BJ (cell line): ENCODE measurements around the gene STOML2. TPM values are rescaled to one million over a fixed set of nuclear protein-coding genes. Genes with fewer than 3 reads are reported as not detected.

Experiments
- CTCF ChIA-PET: fragments of 350-600 bp; formaldehyde crosslinking; extraction: SDS; loops from one replicate; lab custom pipeline; 2021; ENCODE audit warnings: antibody characterized with exemption, inconsistent platforms; lab: Yijun Ruan, JAX
- POLR2A ChIA-PET: fragments of 300-600 bp; sonication (Branson Sonifier 250); formaldehyde crosslinking; extraction: SDS; loops from one replicate; lab custom pipeline; 2021; ENCODE audit warnings: antibody characterized with exemption; lab: Charles Lee
- DNase-seq: peaks from one replicate; pipeline ENCODE4 v3.0.0-alpha.2; 2011; ENCODE audit warnings: low read depth
- H3K27me3 ChIP-seq: 2 replicates; pipeline ENCODE4 v1.6.0; 2011; ENCODE audit warnings: low read length; ENCODE audit not compliant: control insufficient read depth, insufficient read depth
- H3K36me3 ChIP-seq: 2 replicates; pipeline ENCODE4 v1.5.1; 2011; ENCODE audit warnings: low read length; ENCODE audit not compliant: control insufficient read depth, insufficient read depth
- H3K4me3 ChIP-seq: 2 replicates; pipeline ENCODE4 v1.5.1; 2011; ENCODE audit warnings: low read depth, mild to moderate bottlenecking, control low read depth, low read length
- CTCF ChIP-seq: IDR thresholded peaks from 2 replicates; pipeline ENCODE4 v1.5.1; 2011; ENCODE audit warnings: low read depth, mild to moderate bottlenecking, control low read depth, inconsistent platforms, low read length, moderate library complexity; ENCODE audit not compliant: insufficient read depth
- polyA plus RNA-seq: library from polyadenylated mRNA; depleted of rRNA; stranded (reverse); fragments of >200 nt; gene quantifications from 2 replicates; pipeline ENCODE4 v1.2.3, GENCODE V29; 2011

STOML2 gene
- polyA plus RNA-seq, 1 experiment = 170 TPM

DNA sequence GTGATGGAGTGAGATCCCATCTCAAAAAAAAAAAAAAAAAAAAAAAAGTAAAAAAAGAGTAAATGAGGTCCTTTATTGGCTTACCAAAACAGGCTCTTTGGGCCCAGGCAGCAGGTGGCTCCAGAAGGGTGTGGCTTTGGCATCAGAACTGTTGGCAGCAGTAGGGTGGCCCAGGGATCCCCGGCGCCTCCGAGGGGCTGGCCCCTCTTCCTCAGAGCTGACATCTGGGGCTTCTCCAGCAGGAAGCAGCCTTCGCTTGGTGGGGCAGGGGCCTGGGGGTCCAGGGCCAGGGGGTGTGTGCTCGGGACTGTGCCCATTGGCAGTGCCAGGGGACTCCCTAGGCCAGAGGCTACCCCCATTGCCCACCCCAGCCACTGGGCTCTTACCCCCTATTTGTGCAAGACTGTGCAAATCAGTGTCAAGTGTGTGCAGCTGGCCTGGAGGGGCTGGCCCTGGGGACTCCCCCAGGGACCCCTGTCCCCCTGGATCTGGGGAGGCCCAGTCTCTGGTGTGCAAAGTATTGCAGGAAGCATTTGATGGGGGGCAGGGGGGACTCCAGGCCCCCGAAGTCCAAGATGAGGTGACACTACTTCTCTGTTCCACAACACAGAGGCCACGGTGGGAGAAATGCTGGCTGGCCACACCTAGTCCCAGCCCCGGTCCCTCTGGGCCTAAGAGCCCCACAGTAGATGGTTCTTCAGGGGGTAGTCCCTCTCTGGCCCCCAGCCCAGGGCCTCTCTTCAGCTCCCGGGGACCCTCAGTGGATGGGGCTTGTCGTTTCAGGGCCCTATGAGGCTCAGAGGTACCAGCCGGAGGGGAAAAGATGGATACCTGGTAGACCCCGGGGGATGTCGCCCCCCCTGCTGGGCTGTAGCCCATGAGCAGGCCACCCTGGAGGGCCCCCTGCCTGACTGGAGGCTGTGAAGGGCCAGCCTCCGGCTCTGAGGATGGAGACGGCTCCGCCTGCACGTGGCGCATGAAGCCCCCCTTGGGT lies 4.7 kb upstream of the STOML2 start:
- Histone ChIP-seq H3K27me3 (no peaks in the 10 kb centered on the region), H3K4me3 (no peak overlapping the region), H3K36me3 (peaks cover 30% of the 10 kb centered on the region)
- CTCF ChIA-PET = interaction anchor here (0.7 kb wide), 1 partner anchor 11 kb away, joined by 3 read pairs; the partner anchor contains the start of gene PIGO
- TF ChIP-seq CTCF = no peak
- DNase-seq = no peak
- POLR2A ChIA-PET = no interaction called here

DNA sequence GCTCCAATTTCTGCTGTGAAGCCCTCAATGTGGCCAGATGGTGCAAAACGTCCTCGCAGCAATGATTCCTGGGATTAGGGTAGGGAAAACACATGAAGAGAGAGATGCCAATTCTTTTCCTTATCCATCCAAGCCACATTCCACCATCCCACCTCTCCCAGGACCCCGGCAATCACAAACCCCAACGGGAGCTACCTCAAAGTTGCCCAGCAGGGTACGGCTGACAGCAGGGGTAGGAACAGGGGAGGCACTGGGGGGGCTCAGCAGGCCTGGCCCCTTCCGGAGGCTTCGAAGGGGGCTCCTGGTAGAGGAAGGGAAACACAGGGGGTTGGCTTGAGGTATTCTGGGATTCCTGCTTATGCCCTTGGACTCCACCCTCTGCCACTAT lies 3.4 kb upstream of the STOML2 start:
- POLR2A ChIA-PET = no interaction called here
- no peak for DNase-seq
- H3K36me3 ChIP-seq = peaks cover 32% of the 10 kb centered on the region
- TF ChIP-seq CTCF = no peak
- CTCF ChIA-PET = no interaction called here
- no peaks in the 10 kb centered on the region for H3K27me3 ChIP-seq
- H3K4me3 ChIP-seq = no peak overlapping the region

- no peak for TF ChIP-seq CTCF
- no peak for DNase-seq
- Histone ChIP-seq H3K4me3 (no peak overlapping the region), H3K36me3 (peaks cover 37% of the 10 kb centered on the region), H3K27me3 (no peaks in the 10 kb centered on the region)
- POLR2A ChIA-PET = no interaction called here
- CTCF ChIA-PET = interaction anchor here (1.1 kb wide), 1 partner anchor 9 kb away, joined by 4 read pairs; no protein-coding TSS in a partner anchor
Observed at GRCh38 chr9:35105571-35106342, 2.8 kb upstream of the STOML2 start.

- Histone ChIP-seq H3K27me3 (no peaks in the 10 kb centered on the region), H3K4me3 (no peak overlapping the region), H3K36me3 (peaks cover 42% of the 10 kb centered on the region)
- ChIA-PET CTCF (interaction anchor here (1.1 kb wide), 1 partner anchor 9 kb away, joined by 4 read pairs; no protein-coding TSS in a partner anchor), POLR2A (no interaction called here)
- no peak for TF ChIP-seq CTCF
- no peak for DNase-seq
Observed at GRCh38 chr9:35105126-35105525, 2.2 kb upstream of the STOML2 start.

DNA sequence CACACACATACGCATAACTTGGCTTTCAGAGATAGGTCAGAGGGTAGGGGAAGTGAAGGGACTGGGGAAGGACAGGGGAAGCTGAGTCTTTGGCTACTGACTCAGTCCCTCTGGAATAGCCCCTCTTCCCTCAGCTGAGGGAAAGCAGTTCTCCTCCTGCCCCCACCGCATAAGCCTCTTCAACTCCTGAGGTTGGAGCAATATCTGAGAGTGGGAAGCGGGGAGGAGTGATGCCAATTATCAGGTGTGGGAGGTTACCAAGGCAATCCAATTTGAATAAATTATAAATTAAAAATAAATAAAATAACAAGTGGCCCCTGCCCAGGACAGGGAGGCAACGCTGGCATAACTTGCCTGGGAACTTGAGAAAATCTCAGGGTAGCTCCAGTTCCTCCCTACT lies 1.7 kb upstream of the STOML2 start:
- ChIA-PET POLR2A (no interaction called here), CTCF (interaction anchor here (1.0 to 1.1 kb wide), 2 partner anchors 10 to 372 kb away, joined by 4 read pairs; no protein-coding TSS in a partner anchor)
- H3K36me3 ChIP-seq = peaks cover 46% of the 10 kb centered on the region
- TF ChIP-seq CTCF = no peak
- no peak overlapping the region for H3K4me3 ChIP-seq
- no peak for DNase-seq
- H3K27me3 ChIP-seq = no peaks in the 10 kb centered on the region
